A673 (cell line): ENCODE data around the gene INPP4B. TPM values are rescaled to one million over a fixed set of nuclear protein-coding genes. Genes with fewer than 3 reads are reported as not detected.

Experiments
- BruUV-seq: library from RNA; stranded (reverse); fragments of 400-500 nt; replicated peaks from 2 replicates; lab custom pipeline; 2021; lab: Mats Ljungman, UMichigan
- CTCF ChIA-PET: fragments of 300-600 bp; sonication (Branson Sonifier 250); formaldehyde crosslinking; loops from one replicate; lab custom pipeline; 2022; ENCODE audit warnings: antibody characterized with exemption; lab: Charles Lee
- POLR2A ChIA-PET: fragments of 300-600 bp; sonication (Branson Sonifier 250); formaldehyde crosslinking; loops from one replicate; lab custom pipeline; 2022; ENCODE audit warnings: antibody characterized with exemption; ENCODE audit not compliant: low non-redundant PET; lab: Charles Lee
- DNase-seq: peaks from one replicate; pipeline ENCODE4 v3.0.0-alpha.2; 2015; ENCODE audit warnings: low spot score
- H3K27ac ChIP-seq: fragments of 200-600 bp; sonication (generic); 2 replicates; pipeline ENCODE4 v1.5.1; 2016; ENCODE audit warnings: mixed run types, low read depth, mild to moderate bottlenecking, mixed read lengths, antibody characterized with exemption, low read length; ENCODE audit not compliant: poor library complexity, severe bottlenecking
- H3K27me3 ChIP-seq: fragments of 200-600 bp; sonication (generic); replicated peaks from 2 replicates; pipeline ENCODE4 v1.6.1; 2017; ENCODE audit warnings: mixed run types, low read depth, mild to moderate bottlenecking, mixed read lengths, antibody characterized with exemption, low read length; ENCODE audit not compliant: insufficient read depth, poor library complexity
- H3K36me3 ChIP-seq: fragments of 200-600 bp; sonication (generic); 2 replicates; pipeline ENCODE4 v1.6.1; 2016; ENCODE audit warnings: mixed run types, mild to moderate bottlenecking, mixed read lengths, antibody characterized with exemption, low read length; ENCODE audit not compliant: insufficient read depth, poor library complexity, severe bottlenecking
- H3K4me1 ChIP-seq: fragments of 200-600 bp; sonication (generic); 2 replicates; pipeline ENCODE4 v1.6.1; 2017; ENCODE audit warnings: mixed run types, mild to moderate bottlenecking, mixed read lengths, antibody characterized with exemption, low read length; ENCODE audit not compliant: insufficient read depth, poor library complexity, severe bottlenecking
- H3K4me3 ChIP-seq: fragments of 200-600 bp; sonication (generic); 2 replicates; pipeline ENCODE4 v1.5.1; 2016; ENCODE audit warnings: low read depth, mixed run types, mild to moderate bottlenecking, mixed read lengths, low read length; ENCODE audit not compliant: poor library complexity, severe bottlenecking
- H3K9me3 ChIP-seq: fragments of 200-600 bp; sonication (generic); 2 replicates; pipeline ENCODE4 v1.6.1; 2016; ENCODE audit warnings: mixed run types, low read depth, mild to moderate bottlenecking, mixed read lengths, antibody characterized with exemption, low read length; ENCODE audit not compliant: poor library complexity, severe bottlenecking
- CTCF ChIP-seq: fragments of 300-800, 200-600 bp; sonication (generic); conservative IDR thresholded peaks from 2 replicates; pipeline ENCODE4 v1.5.1; 2017; ENCODE audit warnings: low read depth, mild to moderate bottlenecking, antibody characterized with exemption, low read length, moderate library complexity, mixed read lengths
- EZH2 ChIP-seq: fragments of 200-600 bp; sonication (generic); IDR thresholded peaks from 2 replicates; pipeline ENCODE4 v1.6.1; 2017; ENCODE audit warnings: borderline replicate concordance, low read depth, mild to moderate bottlenecking, mixed read lengths, antibody characterized with exemption, low read length; ENCODE audit not compliant: poor library complexity, severe bottlenecking
- intact Hi-C: fragments of 100-400 bp; cut with micrococcal nuclease; formaldehyde crosslinking; loops from one replicate; pipeline ENCODE4 v1.10.0; 2022; ENCODE audit not compliant: unreplicated experiment
- total RNA-seq: library from RNA; stranded (reverse); gene quantifications from 2 replicates; pipeline ENCODE4 v1.2.3, GENCODE V29; 2021

The INPP4B gene
- total RNA-seq, 1 experiment from 2014 or later = 13.1 TPM

- no peak overlapping the region for H3K4me3 ChIP-seq
- no peak for DNase-seq
- no peaks in the 10 kb centered on the region for H3K36me3 ChIP-seq
- CTCF ChIA-PET = no interaction called here
- H3K27ac ChIP-seq = no peak overlapping the region
- peaks cover 8% of the 10 kb centered on the region for H3K4me1 ChIP-seq
- no TSS peak for BruUV-seq
- POLR2A ChIA-PET = no interaction called here
- H3K27me3 ChIP-seq = no peaks in the 10 kb centered on the region
- no peak for TF ChIP-seq EZH2
- intact Hi-C loops = no loop called here
- H3K9me3 ChIP-seq = no peaks in the 10 kb centered on the region
These were observed 553.9 kb downstream of the INPP4B start for GRCh38 chr4:142292231-142292630.

DNA sequence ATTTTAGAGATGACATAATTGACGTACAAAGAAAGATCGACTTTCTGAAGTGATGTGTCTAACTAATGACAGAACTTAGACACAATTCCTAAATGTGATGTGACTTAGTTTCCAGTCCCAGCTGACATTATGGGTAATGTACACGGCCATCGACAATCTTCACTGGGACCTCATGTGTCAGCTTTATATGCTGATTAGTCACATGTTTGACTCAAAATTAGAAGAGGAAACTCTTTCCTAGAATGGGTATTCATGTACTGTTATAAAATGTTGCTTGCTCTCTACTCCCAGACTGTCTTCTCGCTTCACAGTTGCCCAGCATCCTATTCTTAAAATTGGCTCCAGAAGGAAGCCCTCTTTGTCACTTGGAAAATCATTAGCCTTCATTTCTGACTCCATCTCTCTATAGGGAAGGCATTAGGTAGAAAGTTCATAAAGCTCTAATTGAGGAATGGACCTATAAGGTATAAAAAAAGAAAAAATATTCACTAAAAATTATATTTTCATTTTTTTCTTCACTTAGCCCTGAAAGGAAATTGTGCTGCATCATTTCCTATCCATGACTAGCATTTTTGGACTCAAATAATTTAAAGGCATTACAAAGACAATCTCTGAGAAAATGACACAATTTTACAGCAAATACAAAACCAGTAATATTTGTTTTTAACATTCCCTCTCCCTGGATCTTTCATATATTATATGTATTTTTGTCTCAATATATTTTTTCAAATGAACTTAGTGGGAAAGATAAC lies 554.6 kb downstream of the INPP4B start:
- Histone ChIP-seq H3K36me3 (no peaks in the 10 kb centered on the region), H3K9me3 (no peaks in the 10 kb centered on the region), H3K27ac (no peak overlapping the region), H3K4me3 (no peak overlapping the region), H3K27me3 (no peaks in the 10 kb centered on the region), H3K4me1 (peaks cover 8% of the 10 kb centered on the region)
- TF ChIP-seq EZH2 = no peak
- no peak for TF ChIP-seq CTCF
- ChIA-PET CTCF (no interaction called here), POLR2A (no interaction called here)
- intact Hi-C loops = no loop called here
- BruUV-seq = no TSS peak
- DNase-seq = peak; percentile 7

DNA sequence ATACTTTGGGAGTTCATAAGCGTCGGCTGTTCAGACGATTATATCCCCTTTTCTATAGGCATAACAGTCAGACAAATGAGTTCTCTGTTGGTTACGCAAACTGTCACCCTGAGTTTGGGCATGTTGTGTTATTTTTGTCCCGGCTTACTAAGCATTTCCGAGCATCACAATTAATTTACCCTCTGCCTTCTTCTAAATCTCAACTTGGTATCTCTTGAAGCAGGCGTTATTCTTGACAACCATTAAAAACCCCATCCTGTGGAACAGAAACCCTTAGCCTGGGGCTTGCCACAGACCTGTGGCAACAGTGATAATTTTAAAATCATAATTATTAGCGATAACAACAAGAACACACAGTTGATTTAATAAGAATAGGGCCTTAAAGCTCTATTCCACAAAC lies 558.7 kb downstream of the INPP4B start:
- Histone ChIP-seq H3K4me3 (no peak overlapping the region), H3K36me3 (no peaks in the 10 kb centered on the region), H3K27ac (no peak overlapping the region), H3K9me3 (no peaks in the 10 kb centered on the region), H3K4me1 (peaks cover 8% of the 10 kb centered on the region), H3K27me3 (no peaks in the 10 kb centered on the region)
- intact Hi-C loops = no loop called here
- TF ChIP-seq CTCF = no peak
- TF ChIP-seq EZH2 = no peak
- ChIA-PET CTCF (no interaction called here), POLR2A (interaction anchor here (0.5 kb wide), 1 partner anchor 117 kb away, joined by 5 read pairs; no protein-coding TSS in a partner anchor)
- BruUV-seq = no TSS peak
- no peak for DNase-seq

GRCh38 chr4:142285222-142285583 lies 560.9 kb downstream of the INPP4B start:
- no TSS peak for BruUV-seq
- ChIA-PET CTCF (no interaction called here), POLR2A (no interaction called here)
- H3K27me3 ChIP-seq = no peaks in the 10 kb centered on the region
- intact Hi-C loops = no loop called here
- H3K27ac ChIP-seq = no peak overlapping the region
- no peaks in the 10 kb centered on the region for H3K4me1 ChIP-seq
- no peak overlapping the region for H3K4me3 ChIP-seq
- TF ChIP-seq EZH2 (no peak), CTCF (no peak)
- no peaks in the 10 kb centered on the region for H3K9me3 ChIP-seq
- H3K36me3 ChIP-seq = no peaks in the 10 kb centered on the region
- DNase-seq = no peak
